ENCODE results near the gene GRAP2. TPM values are rescaled to one million over a fixed set of nuclear protein-coding genes. Genes with fewer than 3 reads are reported as not detected.

Gene GRAP2
- total RNA-seq, 1 experiment from 2014 or later: not detected

DNA sequence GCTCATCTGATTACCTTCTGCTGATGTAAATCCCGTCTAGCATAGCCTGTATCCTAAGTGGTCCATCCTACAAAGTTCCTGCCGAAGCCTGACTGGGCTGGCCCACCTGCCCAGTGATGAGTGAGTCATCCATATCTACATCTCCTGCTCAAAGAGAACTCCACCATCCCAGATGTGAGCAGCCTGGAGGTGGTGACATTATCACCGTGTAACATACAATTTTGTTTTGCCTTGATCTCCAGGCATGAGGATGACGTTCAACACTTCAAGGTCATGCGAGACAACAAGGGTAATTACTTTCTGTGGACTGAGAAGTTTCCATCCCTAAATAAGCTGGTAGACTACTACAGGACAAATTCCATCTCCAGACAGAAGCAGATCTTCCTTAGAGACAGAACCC lies 64.9 kb downstream of the GRAP2 start:
- no peak for DNase-seq (ENCODE audit: low read depth)

DNA sequence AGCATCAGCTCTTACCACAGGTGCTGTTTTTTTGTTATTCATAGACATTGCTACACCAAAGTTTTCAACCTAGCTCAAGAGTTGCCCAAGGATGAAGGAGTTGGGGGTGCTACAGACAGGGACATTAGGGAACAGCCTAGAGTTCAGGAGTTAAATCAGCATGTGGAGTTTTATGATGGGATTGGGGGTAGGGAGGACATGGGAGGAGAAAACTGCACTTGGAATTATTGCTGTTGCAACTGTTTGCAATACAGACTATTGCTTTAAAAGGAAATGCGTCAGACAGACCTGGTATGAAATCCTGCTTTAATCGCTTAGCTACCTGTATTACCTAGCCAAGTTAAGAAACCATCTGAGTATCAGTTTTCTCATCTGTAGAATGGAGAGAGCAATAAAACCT lies 65.6 kb downstream of the GRAP2 start:
- DNase-seq (ENCODE audit: low read depth): no peak

DNA sequence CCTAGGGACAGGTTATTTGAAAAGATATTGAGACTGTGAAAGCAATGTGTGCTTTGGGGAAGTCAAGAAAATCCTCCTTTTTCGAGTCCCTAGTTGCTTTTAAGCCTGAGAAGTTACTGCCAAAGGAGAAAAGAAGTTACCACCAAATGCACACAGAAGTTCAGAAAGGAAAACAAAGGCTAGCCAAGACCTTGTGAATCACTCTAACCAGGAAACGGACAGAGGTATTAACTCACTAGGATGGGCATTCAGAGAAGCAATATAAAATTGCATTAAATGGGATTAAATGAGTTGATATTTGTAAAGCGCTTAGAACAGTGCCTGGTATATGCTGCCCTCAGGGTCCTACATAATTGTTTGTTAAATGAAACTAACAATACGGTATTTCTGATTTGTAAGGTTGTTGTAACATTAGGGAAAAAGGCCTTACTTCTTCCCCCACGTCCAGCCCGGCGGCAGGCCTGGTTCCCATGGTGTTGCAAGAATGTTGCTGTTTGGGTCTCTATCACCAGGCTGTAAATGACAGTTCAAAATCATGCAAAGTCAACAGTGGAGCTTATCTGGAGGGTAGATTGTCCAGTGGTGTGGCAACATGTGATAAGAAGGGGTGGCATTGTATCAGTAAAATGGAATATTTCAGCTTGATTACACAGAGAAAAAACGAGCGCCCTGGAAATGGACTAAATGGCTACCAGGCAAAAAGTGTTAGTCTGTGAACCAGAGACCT lies 66.4 kb downstream of the GRAP2 start:
- no peak for DNase-seq (ENCODE audit: low read depth)

DNA sequence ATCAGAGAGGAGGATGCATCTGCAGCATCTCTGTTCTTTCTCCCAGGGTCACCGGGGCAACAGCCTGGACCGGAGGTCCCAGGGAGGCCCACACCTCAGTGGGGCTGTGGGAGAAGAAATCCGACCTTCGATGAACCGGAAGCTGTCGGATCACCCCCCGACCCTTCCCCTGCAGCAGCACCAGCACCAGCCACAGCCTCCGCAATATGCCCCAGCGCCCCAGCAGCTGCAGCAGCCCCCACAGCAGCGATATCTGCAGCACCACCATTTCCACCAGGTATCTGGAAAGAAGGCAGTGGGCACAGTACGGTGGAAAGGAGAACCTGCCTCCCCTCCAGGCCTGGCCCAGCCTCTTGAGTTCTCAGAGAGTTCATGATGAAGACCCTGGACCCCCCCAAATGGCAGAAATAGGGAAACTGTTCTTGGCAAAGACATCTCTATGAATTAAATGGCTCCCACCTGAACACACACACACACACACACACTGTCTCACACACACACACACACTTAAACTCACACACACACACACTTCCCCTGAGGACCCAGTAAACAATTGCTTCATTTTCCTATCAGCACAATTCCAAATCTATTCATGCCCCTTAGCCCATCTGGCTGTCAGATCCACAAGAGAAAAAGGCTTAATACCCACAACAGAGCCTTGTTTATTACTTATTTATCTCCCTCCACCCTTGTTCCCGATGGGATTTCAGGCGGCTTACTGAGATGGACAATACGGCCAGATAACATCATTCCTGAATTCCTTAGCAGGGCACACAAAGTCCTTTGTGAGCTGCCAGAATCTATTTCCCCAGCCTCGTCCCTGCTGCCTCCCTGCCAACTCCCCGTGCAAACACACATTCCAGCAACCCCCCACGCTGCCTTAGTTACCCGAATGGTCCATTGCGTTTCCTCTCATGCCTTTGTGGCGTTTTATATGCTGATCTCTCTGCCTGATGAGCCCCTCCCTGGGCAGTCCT lies 67.4 kb downstream of the GRAP2 start:
- no peak for DNase-seq (ENCODE audit: low read depth)

DNA sequence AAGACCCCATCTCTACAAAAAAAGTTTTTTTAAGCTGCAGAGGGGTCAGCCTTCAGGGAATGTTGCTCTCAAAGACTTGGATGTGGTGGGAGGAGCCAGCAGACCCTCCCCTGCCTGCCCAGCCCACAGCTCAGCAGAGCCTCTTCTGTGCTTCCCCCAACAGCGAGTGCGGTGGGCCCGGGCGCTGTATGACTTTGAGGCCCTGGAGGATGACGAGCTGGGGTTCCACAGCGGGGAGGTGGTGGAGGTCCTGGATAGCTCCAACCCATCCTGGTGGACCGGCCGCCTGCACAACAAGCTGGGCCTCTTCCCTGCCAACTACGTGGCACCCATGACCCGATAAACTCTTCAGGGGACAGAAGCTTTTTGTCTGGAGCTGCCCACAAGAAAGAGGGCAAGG lies 69.9 kb downstream of the GRAP2 start:
- no peak for DNase-seq (ENCODE audit: low read depth)

DNA sequence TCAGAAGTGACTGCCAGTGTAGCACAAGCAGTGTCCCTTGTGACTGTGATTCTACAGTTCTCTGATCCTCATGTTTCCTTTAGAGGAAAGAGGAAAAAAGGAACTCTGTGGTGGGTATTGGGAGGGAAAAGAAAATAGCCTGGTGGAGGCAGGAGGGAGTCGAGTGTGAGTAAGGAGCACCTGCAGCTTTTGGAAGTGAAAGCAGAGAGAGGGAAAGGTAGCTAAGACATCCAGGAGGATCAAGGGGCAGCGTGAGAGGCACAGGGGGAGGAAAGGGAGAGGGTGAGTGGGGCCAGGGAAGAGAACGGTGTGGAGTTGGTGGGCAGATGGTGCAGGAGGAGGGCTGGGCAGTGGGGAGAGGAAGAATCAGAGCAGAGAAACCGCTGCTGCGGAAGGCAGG lies 71.8 kb downstream of the GRAP2 start:
- no peak for DNase-seq (ENCODE audit: low read depth)

DNA sequence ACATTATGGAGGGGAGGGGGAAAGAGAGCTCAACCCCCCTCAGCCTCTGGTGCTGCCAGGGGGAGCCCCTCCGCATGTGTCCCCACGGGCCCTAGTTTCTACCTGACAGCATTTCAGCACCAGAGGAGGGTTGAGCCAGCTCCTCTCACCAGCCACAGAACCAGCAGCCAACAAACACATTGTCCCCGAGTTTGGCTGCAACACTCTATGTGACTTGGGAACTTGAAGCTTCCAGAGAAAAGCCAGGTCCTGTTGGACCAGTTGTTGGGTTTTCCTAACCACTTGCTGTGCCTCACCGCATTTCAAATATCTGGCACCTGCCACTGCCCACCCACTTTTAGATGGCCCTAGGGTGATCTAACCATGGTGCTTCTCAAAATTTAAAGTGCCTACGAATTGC lies 72.8 kb downstream of the GRAP2 start:
- DNase-seq (ENCODE audit: low read depth): no peak

DNA sequence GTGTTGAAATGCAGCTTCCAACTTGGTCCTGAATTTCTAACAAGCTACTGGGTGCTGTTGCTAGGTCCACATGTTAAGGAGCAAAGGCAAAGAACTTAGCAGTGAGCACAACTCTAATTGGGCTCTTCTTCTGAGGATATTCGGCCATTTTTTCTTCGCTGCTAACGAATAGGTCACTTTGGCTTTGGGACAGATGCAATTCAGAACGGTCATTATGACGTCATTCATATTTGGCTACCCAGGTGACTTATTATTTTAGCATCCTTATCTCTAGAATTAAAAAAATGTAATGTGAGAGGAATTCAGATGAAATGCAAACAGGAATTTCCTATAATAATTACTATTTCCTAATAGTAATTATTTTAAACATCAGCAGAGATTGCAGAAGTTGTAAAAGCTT lies 73.2 kb downstream of the GRAP2 start:
- no peak for DNase-seq (ENCODE audit: low read depth)

DNA sequence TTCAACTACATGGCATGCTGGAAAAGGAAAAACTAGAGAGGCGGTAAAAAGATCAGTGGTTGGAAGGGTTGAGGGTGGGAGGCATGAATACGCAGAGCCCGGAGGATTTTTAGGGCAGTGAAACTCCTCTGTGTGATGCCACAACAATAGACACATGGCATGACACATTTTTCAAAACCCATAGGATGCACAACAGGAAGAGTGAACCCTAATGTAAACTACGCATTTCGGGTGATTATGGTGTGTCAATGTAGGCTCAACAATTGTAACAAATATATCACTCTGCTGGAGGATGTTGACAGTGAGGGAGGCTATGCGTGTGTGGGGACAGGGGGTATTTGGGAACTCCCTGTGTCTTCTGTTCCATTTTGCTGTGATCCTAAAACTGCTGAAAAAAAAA lies 78.2 kb downstream of the GRAP2 start:
- no peak for DNase-seq (ENCODE audit: low read depth)

DNA sequence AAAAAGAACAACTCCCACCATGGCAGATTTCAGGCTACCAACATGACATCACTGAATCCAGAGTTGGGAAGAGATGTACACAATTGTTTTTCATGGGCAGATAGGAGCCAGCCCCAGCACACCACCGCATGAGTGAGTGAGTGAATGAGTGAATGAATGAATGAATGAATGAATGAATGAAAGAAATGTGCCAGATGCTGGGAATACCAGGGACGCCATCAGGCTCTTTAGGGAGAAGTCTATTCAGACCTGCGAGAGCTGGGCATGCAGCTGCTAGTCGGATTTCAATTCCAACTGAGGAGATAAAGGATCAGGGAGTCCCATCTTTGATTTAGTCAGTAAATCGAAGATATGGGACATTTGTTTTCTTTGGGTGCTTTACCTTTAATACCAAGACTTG lies 78.6 kb downstream of the GRAP2 start:
- no peak for DNase-seq (ENCODE audit: low read depth)

DNA sequence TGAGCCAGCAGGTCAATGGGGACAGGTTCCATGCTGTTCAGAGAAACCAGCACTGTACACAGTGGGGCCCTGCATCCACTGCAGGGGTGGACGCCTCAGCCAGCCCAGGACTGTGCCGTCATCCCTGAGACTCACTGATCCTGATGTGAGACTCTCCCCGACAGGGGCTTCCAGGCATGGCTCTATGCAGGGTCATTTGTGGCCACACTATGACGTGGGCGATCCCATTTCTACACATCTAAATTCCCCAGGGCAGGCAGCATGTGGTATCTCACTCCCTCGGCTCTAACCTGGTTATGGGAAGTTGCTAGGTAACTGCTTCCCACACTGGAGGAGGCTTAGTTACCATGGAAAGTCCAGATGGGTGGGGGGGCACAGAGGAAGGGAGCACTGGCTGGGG lies 79.7 kb downstream of the GRAP2 start:
- DNase-seq (ENCODE audit: low read depth): no peak

DNA sequence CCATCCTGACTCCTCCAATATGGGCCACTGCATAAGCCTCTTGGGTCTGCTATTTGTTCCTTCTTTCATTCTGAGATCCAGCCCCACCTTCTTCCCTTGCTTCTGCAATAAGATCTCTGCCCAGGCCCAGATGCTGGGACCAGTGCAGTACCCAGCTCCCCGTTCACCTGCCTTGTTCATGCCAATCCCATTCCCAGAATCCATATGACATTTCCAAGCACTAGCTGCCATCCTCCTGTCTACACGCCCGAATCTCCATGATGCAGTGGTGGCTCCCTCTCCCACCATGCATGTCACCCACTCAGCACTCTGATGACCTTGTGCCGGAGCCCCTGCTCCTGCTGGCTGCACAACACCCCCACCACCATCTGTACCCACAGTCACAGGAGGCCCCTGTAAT lies 82.5 kb downstream of the GRAP2 start:
- DNase-seq (ENCODE audit: low read depth): no peak

DNA sequence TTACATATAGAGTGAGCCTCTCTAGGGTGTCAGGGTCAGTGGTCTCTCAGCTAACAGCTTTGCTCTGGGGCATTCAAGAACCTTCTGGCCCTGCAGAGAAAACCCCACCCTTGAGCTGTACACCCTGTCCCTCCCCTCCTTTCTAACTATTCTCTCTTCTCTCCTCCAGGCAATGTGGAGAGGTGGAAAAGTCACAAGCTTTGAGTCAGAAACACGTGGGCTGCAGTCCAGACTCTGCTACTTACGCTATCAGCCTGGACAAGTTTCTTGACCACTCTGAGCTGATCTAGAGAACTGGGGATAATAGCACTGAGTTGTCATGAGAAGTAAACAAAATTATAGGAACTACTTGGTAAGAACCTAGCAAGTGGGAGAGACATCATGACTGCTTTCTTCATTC lies 83.1 kb downstream of the GRAP2 start:
- DNase-seq (ENCODE audit: low read depth): no peak

DNA sequence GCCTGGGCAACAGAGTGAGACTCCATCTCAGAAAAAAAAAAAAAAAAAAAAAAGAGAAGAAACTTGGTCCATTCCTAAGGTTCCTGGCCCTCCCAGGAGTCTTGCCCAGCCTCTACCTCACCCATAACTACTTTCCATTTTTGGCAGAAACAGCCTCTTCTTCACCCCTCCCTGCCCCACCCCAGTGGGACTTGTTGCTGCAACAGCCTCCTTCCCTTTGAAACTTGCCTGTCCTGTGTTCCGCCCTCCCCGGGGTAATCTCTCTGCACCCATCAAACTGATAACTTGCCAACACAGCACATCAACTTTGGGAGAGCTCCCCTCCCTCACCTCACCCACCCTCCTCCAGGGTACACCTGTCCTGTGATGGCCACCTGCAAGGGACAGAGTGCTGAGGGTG lies 83.9 kb downstream of the GRAP2 start:
- no peak for DNase-seq (ENCODE audit: low read depth)

DNA sequence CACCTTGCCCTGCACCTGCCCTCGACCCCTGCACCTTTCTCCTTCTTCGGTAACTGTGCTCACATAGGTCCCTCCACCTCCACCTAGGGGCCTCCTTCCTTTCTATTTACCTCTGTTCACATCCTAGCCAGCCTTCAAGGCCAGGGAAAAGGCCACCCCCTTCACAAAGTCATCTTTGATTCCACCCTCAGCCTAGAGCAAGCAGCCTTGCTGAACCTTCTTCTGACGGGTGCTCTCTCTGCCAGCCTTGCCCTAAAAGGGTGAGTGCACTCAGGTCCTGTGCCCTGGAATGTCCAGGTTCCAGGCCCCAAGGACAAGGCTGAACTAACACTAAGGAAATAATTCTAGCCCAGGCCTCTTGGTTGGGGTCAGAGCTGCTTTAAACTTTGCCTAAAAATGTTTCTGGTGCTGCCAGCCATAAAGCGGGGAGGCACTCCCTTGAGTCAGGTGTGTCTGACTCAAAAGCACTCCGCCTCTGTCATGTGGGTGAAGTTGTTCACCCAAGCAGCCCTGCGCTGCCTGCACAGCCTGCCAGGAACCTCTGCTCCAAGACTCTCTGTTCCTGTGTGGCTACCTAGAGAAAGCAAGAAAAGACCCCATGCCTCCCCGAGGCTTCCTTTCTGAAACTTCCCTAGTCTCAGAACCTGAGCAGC lies 84.6 kb downstream of the GRAP2 start:
- DNase-seq (ENCODE audit: low read depth): no peak

DNA sequence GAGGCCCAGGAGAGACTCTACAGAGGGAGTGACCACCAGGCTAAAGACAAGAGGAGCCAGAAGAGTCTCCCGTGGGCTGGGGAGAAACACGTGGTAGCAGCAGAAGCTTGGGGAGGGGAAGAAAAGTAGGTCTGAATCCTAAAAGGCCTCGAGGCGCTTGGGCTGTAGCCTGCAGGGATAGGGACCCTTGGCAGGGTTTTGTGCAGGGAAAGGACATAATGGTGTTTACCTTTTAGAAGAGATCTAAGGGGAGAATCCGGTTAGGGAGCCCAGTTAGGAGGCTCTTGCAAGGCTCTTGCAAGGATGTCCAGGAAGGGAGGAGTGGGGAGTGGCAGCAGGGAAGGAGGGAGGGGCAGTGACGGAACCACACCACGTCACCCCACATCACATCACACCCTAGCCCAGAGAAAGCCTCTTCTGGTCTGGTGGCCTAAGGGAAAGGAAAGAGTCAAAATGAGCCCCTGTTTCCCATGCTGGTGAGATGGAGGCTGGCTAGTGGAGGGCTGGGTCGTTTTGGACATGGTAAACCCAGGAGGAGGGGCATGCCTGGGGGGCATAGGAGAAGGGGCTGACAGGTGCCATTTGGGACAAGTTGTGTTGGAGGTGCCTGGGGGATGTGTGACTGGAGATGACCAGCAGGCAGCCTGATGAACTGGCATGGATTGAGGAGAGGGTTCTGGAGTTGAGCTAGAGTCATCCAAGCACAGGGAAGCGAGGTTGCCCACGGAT lies 87.7 kb downstream of the GRAP2 start:
- no peak for DNase-seq (ENCODE audit: low read depth)

DNA sequence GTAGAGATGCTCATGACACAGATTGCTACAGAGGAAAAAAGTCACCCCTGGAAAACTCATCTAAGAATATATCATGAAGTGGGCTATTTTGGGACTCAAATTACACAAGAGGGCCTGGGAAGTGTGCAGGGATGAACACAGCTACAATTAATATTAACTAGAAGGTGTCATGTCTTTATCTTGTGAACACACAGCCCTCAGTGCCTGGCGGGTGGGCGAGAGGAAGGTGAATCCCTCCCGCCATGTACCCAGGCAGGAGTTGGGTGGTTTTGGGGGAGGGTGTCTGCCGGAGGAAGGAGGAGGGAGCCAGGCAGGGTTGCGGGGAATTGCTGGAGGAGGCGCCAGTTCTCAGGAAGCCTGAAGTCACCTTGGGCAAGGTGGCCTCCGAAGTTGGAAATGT lies 88.7 kb downstream of the GRAP2 start:
- DNase-seq (ENCODE audit: low read depth): no peak

DNA sequence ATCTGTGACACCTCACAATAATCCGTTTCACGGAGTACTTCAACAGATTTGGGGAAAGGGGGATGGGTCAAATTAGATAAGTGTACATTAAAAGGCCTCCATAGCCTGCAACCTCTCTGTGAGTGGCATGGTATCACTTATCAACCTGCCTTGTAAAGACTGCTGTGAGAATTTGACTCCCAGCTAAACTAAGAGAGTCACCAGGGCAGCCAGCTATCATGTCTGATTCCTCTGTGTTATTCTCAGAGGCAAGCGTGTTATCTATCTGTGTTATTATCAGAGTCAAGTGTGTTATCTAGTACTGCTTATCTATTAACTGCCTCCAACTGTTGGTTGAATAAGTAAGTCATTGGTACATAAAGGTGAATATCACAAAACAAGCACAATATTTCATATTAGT lies 89.8 kb downstream of the GRAP2 start:
- DNase-seq (ENCODE audit: low read depth): no peak

DNA sequence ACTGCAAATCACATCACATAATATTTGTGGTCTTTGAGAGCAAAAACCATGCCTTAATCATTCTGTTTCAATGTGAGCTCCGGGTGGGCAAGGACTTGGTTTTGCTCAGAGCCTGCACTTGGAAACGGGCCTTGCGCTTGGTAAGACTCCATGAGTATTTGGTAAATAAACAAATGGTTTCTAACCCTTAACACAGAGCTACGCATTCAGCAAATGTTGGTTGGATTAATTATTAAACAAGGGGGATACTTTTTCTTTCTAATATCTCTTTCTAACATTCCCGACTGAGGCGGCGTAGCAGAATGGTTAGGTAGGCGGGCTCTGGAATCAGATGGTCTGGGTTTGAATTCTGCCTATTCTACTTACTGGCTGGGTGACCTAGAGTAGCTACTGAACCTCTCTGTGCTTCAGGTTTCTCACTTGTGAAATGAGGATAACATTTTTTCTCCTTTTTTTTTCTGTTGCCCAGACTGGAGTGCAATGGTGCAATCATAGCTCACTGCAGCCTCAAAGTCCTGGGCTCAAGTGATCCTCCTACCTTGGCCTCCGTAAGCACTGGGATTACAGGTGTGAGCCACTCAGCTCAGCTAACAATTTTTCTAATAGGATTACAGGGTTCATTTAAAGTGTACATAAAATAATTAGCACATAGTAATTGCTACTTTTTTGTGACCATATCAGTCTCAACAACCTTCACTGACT lies 90.4 kb downstream of the GRAP2 start:
- DNase-seq (ENCODE audit: low read depth): no peak

DNA sequence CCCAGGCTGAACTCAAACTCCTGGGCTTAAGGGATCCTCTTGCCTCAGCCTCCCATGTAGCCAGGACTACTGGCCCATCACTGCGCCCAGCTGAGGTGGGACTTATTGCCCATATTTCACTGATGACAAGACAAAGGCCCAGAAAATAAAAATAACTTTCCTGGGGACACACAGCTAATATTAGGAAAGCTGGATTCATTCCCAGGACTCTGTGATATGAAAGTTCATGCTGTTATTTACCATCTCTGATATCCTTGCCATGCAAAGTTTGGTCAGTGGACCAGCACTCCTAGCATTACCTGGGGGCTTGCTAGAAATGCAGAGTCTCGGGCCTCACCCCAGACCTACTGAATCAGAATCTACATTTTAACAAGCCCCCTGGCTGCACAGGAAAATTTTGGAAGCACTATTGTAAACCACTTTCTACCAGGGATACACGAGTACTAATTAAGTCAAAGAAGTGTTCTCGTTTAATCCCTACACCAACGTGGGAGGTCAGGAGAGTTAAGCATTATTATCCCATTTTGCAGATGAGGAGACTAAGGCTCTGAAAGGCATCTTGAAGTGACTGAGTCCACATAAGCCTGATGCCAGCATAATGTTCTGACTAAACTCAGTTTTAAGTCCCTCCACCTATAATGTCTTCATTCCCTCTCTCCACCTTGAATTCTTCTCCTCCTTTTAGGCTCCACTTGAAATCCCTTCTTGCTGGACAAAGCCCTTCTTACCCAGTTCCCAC lies 91.4 kb downstream of the GRAP2 start:
- DNase-seq (ENCODE audit: low read depth): no peak

All from LHCN-M2 (cell line).